GM19099 (cell line): ENCODE measurements around the gene G0S2.

Experiments
- POLR2A ChIP-seq: IDR thresholded peaks from 3 replicates; pipeline ENCODE4 v1.6.1; 2011; ENCODE audit warnings: low read depth; ENCODE audit not compliant: insufficient read length; ENCODE audit errors: extremely low read depth

G0S2 gene

DNA sequence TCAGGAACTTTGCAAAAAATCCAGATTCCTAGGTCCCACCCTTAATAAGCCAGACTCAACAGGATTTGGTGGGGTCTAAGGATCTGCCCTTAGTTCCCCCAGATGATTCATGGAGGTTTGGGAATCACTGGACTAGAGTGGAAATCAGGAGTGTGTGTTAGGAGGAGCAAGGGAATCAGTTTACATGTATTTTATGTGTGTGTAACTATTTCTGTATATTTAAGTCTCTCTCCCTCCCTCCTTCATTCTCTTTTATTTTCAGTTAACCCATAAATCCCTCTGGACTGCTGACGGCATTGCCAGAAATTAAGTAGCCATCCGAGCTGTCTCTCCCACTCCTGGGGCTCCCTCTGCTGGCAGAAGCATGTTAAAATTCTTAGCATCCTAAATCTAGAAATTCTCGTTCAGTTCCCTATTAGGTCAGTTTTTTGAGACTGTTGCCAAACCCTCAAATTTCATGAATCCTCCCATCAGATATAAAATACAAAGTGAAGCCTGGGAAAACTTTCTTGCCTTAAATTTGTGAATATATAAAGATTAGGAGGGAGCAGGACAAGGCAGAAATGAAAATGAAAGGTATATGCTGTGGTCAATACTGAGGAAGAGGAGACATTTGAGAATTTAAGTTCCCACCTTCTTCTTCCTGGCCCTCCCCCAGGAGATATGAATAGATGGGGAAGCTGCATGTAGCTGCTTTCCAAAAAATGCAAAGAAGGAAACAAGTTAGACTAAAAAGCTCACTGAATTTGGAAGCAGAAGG lies 17.7 kb downstream of the G0S2 start:
- no peak for TF ChIP-seq POLR2A

DNA sequence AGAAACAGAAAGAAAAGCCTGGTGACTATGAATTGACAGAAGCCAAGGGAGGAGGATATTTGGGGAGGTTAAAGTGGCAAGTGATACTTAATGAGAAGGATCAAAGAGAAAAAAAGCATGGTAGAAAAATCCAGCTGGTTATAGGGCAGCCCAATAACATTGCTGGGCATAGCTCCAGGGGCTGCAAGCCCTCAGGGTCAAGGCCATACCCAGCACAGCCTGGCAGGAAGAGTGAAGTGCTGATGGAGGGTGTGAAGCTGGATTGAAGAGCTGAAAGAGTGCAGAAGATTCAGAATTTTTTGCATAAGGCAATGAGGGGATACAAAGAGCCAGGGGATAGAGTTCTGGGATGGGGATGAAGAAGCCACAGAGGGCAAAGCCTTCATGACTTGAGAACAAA lies 21.5 kb downstream of the G0S2 start:
- TF ChIP-seq POLR2A = no peak

DNA sequence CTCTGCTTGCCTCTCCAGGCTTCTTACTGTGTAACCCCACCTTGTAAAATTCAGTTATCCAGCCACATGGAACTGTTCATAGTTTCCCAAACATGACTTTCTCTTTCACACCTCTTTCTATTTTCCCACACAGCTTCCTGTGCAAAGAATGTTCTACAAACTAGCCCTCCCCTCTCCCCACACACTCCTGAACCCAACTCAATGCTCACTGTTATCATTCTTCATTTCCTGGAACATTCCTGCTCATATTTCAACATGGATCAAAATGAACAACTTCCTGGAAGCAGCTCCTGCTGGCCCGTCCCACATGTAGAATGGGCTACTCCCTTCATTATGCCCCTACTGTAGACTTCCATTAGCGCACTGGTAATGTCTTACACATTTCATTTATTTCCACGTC lies 21.9 kb downstream of the G0S2 start:
- no peak for TF ChIP-seq POLR2A

DNA sequence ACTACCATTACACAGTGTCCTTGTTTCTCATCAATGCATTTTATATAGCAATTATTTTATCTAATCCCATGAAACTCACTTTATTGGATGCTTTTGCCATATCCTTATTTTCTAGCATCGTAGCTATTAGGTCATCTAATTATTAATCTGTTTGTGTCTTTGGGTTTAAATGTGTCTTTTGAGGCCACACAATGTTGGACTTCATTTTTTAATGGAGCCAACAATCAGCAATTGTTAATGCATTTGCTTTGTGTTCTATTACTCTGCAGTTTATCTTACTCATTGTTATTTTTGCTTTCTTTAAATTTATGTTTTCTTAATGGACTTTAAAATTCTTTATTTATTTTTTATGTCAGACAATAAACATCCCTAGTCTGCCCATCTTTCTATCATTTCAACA lies 27.6 kb downstream of the G0S2 start:
- no peak for TF ChIP-seq POLR2A

DNA sequence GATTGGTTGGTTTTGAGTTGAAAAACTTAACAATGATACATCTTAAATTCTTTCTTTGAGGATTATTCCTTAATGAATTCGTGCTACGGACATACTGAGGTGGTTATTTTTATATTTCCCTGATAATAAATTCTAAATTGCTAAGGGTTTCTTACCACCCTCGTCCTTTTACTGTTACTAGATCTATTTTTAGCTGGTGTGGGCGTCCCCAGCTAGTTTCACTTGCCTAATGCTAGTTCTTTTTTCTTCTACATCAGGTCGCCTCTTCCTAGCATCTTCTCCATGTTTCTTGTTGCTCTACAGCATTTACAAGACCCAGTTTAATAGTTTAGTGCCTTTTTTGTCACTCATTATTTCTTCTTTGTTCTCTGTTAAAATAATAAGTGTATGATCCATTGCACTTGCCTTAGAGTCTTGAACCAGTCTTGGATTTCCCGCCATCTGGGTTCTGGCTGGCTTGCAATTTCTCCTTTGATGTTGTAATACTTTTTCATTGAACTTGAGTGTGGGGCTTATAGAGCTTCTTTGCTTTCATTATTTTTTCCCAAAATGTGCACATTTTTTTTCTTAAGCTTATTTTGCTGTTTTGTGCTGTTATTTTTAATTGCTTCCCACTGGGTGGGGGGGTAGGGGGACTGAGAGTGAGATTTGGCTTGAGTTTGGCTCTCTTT lies 28.8 kb downstream of the G0S2 start:
- TF ChIP-seq POLR2A = no peak

DNA sequence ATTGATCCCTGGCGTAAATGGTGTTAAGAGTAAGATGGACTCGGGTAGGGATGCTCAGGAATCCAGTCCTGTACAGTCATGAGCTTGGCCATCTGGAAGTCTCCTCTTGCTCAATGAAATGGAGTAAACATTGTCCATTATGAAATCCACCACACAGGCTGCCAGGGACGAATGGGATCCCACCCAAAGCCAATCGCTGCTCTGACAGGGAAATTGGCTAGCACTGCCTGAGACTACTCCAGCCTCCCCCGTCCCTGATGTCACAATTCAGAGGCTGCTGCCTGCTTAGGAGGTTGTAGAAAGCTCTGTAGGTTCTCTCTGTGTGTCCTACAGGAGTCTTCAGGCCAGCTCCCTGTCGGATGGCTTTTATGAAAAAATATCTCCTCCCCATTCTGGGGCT lies 29.4 kb downstream of the G0S2 start, which contains the start of gene HSD11B1:
Gene HSD11B1, plus strand, starts transcription at position 263 of the 400 bp plus-strand sequence. Its CDS starts 97 bp downstream, at position 360.
- TF ChIP-seq POLR2A = no peak

DNA sequence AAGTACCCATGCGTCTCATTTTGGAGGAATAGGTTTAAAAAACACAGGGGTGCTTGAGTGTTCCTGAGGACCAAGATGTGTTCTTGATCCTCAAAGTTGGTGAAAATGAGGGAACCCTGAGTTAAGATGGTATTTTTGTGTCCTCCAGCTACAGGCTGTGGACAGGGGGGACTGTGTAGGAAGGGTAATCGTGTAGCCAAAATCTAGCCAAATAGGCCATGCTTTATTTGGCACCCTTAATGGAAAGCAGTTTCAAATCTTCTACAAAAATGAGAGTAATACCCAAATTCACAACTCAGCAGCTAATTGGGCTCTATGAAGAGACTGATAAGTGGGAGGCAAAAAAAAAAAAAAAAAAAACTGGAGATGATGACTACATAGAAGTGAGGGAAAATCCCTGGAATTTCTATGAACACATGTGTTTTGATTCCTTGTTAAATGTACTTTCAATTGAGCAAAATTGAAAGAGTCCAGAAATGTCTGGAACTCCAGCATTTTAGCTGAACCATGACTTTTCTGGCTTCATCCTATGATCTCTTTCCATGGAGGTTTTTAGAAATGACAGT lies 29.9 kb downstream of the G0S2 start:
- no peak for TF ChIP-seq POLR2A

DNA sequence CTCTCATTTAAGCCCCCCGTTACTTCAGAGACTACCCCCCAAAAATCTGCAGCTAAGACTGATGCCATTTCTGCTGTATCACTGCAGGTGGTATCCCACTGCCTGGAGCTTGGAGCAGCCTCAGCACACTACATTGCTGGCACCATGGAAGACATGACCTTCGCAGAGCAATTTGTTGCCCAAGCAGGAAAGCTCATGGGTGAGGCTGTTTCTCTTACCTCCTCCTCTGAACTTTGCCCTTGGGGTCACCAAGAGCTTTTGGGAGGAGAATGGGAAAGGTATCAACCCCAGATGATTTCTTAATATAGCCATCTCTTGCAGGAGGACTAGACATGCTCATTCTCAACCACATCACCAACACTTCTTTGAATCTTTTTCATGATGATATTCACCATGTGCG lies 31.4 kb downstream of the G0S2 start:
- TF ChIP-seq POLR2A = no peak

DNA sequence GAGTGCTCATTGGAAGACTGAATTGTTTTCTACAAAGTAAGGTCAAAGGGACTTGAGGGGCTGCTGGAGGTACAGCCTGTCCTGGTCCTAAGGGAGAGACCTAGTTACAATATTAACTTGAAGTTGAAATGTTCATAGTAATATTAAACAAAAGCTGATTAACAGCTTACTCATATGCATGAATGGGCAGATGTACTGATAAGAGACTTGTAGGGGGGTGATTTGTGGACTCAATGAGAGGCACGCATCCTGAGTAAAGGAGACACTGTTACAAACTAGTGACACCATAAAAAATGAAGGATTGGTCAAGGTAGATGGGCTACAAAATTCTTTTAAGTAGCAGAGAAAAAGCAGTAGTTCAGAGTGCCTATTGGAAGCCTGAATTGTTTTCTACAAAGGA lies 32.1 kb downstream of the G0S2 start:
- TF ChIP-seq POLR2A = no peak

DNA sequence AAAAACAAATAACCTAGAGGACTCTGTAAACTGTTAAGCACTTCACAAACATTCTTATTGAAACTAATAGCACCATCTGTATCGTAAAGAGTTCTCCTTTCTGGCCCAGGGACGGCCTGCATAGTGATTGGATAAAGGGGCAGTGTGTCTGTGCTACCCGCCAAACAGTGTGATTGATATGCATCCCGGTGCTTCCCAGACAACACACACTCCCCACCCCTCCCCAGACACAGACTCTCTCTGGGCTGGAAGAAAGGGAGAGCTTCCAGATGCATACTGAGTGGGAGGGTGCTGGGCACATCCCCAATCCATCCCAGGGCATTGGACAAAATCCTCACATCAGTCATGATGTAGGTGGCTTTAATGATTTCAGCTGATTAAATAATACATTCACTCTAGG lies 33.1 kb downstream of the G0S2 start:
- TF ChIP-seq POLR2A = no peak

DNA sequence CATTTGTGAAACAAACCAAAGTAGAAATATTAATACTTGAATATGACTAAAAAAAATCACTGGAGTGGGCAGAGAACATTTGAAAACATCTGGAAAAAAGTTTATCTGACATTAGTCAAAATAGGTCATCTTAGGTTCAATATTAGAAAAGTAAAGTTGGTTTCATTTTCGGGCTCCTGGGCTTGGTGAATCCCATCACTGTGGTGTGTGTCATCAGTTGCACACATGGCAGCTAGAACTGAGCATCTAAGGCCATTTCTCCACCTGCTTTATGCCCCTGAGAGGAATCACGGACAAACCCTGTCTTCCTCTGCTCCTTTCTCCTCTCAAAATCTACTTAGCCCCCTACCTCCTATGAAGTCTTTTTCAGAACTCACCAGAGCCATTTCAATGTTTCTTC lies 34.9 kb downstream of the G0S2 start:
- no peak for TF ChIP-seq POLR2A

DNA sequence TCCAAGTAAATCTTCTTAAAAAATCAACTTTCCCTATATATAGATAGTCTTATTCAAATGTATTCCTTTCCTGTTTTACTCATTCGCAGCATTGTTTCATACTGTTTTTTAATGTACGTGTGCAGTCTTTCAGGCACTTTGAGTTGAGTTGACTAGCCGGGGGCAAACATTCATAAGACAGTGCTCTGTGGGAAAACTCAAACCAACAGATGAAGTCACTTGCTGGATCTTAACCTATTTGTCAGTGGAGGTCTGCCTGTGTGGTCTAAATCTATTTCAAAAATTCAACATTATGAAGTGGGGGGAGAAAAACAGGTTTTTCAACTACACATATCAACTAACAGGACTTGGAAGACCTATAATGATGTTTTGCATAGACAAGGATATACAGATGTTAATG lies 35.6 kb downstream of the G0S2 start:
- no peak for TF ChIP-seq POLR2A

DNA sequence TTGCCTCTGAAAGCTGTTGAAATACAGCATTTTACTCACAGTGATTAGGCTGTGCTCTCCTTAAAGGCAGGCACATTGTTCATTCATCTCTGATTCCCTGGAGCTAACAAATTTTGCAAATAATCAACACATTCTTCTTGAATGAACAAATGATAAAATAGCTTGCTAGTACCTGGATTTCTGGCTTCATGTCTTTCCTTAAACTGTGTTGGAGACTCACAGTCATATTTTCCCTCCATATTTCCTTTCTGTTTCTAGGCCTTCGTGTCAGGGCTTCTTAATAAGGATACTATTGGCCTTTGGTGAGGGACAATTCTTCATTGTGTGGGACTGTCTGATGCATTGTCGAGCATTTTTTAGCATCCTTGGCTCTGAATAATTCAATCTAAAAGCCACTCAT lies 39.1 kb downstream of the G0S2 start:
- TF ChIP-seq POLR2A = no peak

DNA sequence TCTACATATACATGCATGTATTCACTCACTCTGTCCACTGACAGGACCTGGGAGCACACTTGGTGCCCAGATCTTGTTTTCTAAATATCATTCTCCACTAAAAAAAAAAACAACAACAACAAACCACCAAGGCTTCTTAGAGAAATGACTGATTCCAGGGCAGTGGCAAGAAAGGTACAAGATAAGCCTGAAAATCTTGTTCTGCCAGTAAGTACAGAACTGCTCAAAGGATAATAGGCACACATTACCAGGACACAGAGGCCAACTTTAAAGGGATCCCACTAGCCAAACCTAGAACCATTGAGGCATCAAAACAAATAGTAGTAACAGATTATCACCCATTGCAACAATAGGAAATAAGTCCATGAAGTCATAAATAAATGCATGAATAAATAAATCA lies 40.1 kb downstream of the G0S2 start:
- no peak for TF ChIP-seq POLR2A

DNA sequence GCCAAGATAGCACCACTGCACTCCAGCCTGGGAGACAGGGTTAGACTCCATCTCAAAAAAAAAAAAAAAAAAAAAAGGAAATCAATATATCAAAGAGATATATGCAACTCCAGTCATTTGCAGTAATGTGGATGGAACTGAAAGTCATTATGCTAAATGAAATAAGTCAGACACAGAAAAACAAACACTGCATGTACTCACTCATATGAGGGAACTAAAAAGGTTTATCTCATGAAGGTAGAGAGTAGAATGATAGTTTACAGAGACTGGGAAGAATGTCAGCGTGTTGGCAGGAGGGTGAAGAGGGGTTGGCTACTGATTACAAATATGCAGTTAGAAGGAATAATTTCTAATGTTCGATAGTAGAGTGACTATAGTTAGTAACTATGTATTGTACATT lies 42.6 kb downstream of the G0S2 start:
- no peak for TF ChIP-seq POLR2A

DNA sequence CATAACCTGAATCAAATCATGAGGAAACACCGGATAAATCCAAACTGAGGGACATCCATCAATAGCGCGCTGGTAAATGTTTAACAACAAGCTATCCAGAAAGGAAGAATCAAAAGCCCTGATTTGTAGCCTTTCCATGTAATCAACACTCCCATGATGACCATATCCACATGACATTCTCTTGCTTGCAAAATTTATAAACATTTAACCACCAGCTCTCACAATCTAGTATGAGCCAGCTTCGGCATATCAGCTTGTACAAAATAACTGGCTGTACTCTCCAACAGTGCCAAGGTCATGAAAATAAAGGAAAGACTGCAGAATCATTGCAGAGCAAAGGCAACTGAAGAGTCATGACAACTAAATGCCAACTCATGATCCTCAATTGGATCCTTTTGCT lies 45.1 kb downstream of the G0S2 start:
- no peak for TF ChIP-seq POLR2A
